GM23338 (cell line): ENCODE data around the gene SNX11. TPM values are rescaled to one million over a fixed set of nuclear protein-coding genes. Genes with fewer than 3 reads are reported as not detected.
A peak's percentile ranks its signal among the peaks of the same experiment; 100 is the strongest.

Experiments
- ATAC-seq: fragments of 200-7000 bp; cut with Tn5 transposase; 3 replicates; pipeline ENCODE4 v1.9.1; 2020
- DNase-seq: peaks from one replicate; pipeline ENCODE4 v3.0.0-alpha.2; 2015; ENCODE audit warnings: low spot score
- H2AFZ ChIP-seq: fragments of 200-600 bp; sonication (generic); 2 replicates; pipeline ENCODE4 v1.8.0; 2016; ENCODE audit warnings: antibody characterized with exemption, mild to moderate bottlenecking, moderate library complexity
- H3F3A ChIP-seq: fragments of 200-600 bp; sonication (generic); replicated peaks from 2 replicates; pipeline ENCODE4 v1.8.0; 2017; ENCODE audit warnings: antibody characterized with exemption, mixed run types, low read depth
- H3K27ac ChIP-seq: fragments of 200-600 bp; sonication (generic); 2 replicates; pipeline ENCODE4 v1.6.1; 2016; ENCODE audit warnings: low read depth
- H3K27me3 ChIP-seq: fragments of 200-600 bp; sonication (generic); 2 replicates; pipeline ENCODE4 v1.8.0; 2016; ENCODE audit warnings: mild to moderate bottlenecking, mixed run types, moderate library complexity; ENCODE audit not compliant: insufficient read depth
- H3K36me3 ChIP-seq: fragments of 200-600 bp; sonication (generic); 2 replicates; pipeline ENCODE4 v1.8.0; 2016; ENCODE audit warnings: mild to moderate bottlenecking; ENCODE audit not compliant: insufficient read depth
- H3K4me1 ChIP-seq: fragments of 200-600 bp; sonication (generic); 2 replicates; pipeline ENCODE4 v1.8.0; 2016; ENCODE audit warnings: mild to moderate bottlenecking, moderate library complexity; ENCODE audit not compliant: insufficient read depth
- H3K4me2 ChIP-seq: fragments of 200-600 bp; sonication (generic); 2 replicates; pipeline ENCODE4 v1.7.1; 2017; ENCODE audit warnings: mixed run types
- H3K4me3 ChIP-seq: fragments of 200-600 bp; sonication (generic); 2 replicates; pipeline ENCODE4 v1.6.1; 2016; ENCODE audit warnings: mixed run types
- H3K79me2 ChIP-seq: fragments of 200-600 bp; sonication (generic); replicated peaks from 2 replicates; pipeline ENCODE4 v1.8.0; 2017; ENCODE audit warnings: mild to moderate bottlenecking; ENCODE audit not compliant: insufficient read depth
- H3K9me2 ChIP-seq: fragments of 200-600 bp; sonication (generic); 2 replicates; pipeline ENCODE4 v1.8.0; 2017; ENCODE audit not compliant: insufficient read depth
- H4K20me1 ChIP-seq: fragments of 200-600 bp; sonication (generic); replicated peaks from 2 replicates; pipeline ENCODE4 v1.8.0; 2017; ENCODE audit warnings: mild to moderate bottlenecking; ENCODE audit not compliant: insufficient read depth
- H3K27ac Mint-ChIP-seq: 2 replicates; pipeline ENCODE4 v1.8.0; 2020; ENCODE audit warnings: inconsistent platforms, mild to moderate bottlenecking, moderate library complexity, mixed read lengths
- H3K27me3 Mint-ChIP-seq: 3 replicates; pipeline ENCODE4 v1.8.0; 2022; ENCODE audit warnings: low read depth, mild to moderate bottlenecking, moderate library complexity, mixed read lengths, inconsistent platforms; ENCODE audit not compliant: insufficient read depth, poor library complexity
- H3K36me3 Mint-ChIP-seq: 3 replicates; pipeline ENCODE4 v1.8.0; 2021; ENCODE audit warnings: low read depth, mild to moderate bottlenecking, inconsistent platforms, moderate library complexity, mixed read lengths
- H3K4me1 Mint-ChIP-seq: 3 replicates; pipeline ENCODE4 v1.8.0; 2020; ENCODE audit warnings: mild to moderate bottlenecking, inconsistent platforms, mixed read lengths
- H3K4me3 Mint-ChIP-seq: 3 replicates; pipeline ENCODE4 v1.8.0; 2021; ENCODE audit warnings: moderate library complexity, mild to moderate bottlenecking, inconsistent platforms, mixed read lengths
- H3K9me3 Mint-ChIP-seq: 3 replicates; pipeline ENCODE4 v1.8.0; 2020; ENCODE audit warnings: moderate library complexity, mild to moderate bottlenecking, inconsistent platforms, mixed read lengths
- CREB1 ChIP-seq: fragments of 250-450 bp; sonication (Bioruptor Pico); IDR thresholded peaks from 2 replicates; pipeline ENCODE4 v1.5.0; 2020; ENCODE audit warnings: low read depth, mild to moderate bottlenecking, moderate library complexity
- CTCF ChIP-seq, 2 experiments: fragments of 200-600 bp in 1 of 2; sonication (generic) in 1 of 2; conservative IDR thresholded peaks; 2 replicates each; pipeline versions ENCODE4 v1.5.1 to v1.6.1; 2016 to 2017; ENCODE audit warnings: antibody characterized with exemption in 2 of 2, low read depth in 2 of 2, mild to moderate bottlenecking in 2 of 2, moderate library complexity in 1 of 2
- EZH2phosphoT487 ChIP-seq: fragments of 200-600 bp; sonication (generic); IDR thresholded peaks from one replicate; pipeline ENCODE4 v1.8.1; 2018; ENCODE audit warnings: antibody characterized with exemption; ENCODE audit not compliant: unreplicated experiment
- JUNB ChIP-seq: IDR thresholded peaks from one replicate; pipeline ENCODE4 v1.6.1; 2016; ENCODE audit warnings: antibody characterized with exemption; ENCODE audit not compliant: unreplicated experiment
- NANOG ChIP-seq: IDR thresholded peaks from 2 replicates; pipeline ENCODE4 v1.6.1; 2016; ENCODE audit warnings: antibody characterized with exemption, borderline replicate concordance
- POLR2AphosphoS5 ChIP-seq: IDR thresholded peaks from 2 replicates; pipeline ENCODE4 v1.6.1; 2016; ENCODE audit warnings: antibody characterized with exemption, low read depth
- REST ChIP-seq: IDR thresholded peaks from one replicate; pipeline ENCODE4 v1.6.1; 2018; ENCODE audit warnings: antibody characterized with exemption; ENCODE audit not compliant: unreplicated experiment
- STAT1 ChIP-seq: IDR thresholded peaks from one replicate; pipeline ENCODE4 v1.6.1; 2016; ENCODE audit warnings: antibody characterized with exemption; ENCODE audit not compliant: unreplicated experiment
- ZNF114 ChIP-seq: fragments of 250-450 bp; sonication (Bioruptor Pico); IDR thresholded peaks from 2 replicates; pipeline ENCODE4 v1.5.0; 2020; ENCODE audit warnings: mild to moderate bottlenecking, moderate library complexity
- ZNF331 ChIP-seq: fragments of 250-450 bp; sonication (Bioruptor Pico); IDR thresholded peaks from 2 replicates; pipeline ENCODE4 v1.5.0; 2020; ENCODE audit warnings: low read depth, mild to moderate bottlenecking, moderate library complexity
- ZNF462 ChIP-seq: fragments of 250-450 bp; sonication (Bioruptor Pico); IDR thresholded peaks from 2 replicates; pipeline ENCODE4 v1.5.0; 2020; ENCODE audit warnings: mild to moderate bottlenecking, moderate library complexity
- polyA plus RNA-seq: library from polyadenylated mRNA; unstranded; fragments of >200 nt; fragmentation: Nextera tagmentation; extraction: Ambion mirVana; gene quantifications from 2 replicates; pipeline ENCODE4 v1.2.1, GENCODE V29; 2016
- total RNA-seq: library from RNA; depleted of rRNA; stranded (reverse); fragments of >200 nt; shearing (Covaris generic); gene quantifications from 2 replicates; pipeline ENCODE4 v1.2.3, GENCODE V29; 2014

SNX11 gene
- total and polyA plus RNA-seq, 2 experiments from 2014 or later: 7.9 to 16.3 TPM

- Mint-ChIP-seq H3K27me3 (peaks cover 7% of the 10 kb centered on the region), H3K27ac (no peak overlapping the region), H3K4me3 (no peak overlapping the region), H3K4me1 (peaks cover 14% of the 10 kb centered on the region), H3K9me3 (no peaks in the 10 kb centered on the region), H3K36me3 (no peaks in the 10 kb centered on the region)
- H3K4me3 ChIP-seq: no peak overlapping the region
- no peak for DNase-seq
- H3K4me2 ChIP-seq: peak overlapping the region; percentile 32; the same call in 1 of the 2 replicates
- H4K20me1 ChIP-seq: no peaks in the 10 kb centered on the region
- H3K36me3 ChIP-seq: no peaks in the 10 kb centered on the region
- H3K27ac ChIP-seq: no peak overlapping the region
- H2AFZ ChIP-seq: peak overlapping the region; percentile 63; the same call in 1 of the 2 replicates
- no peaks in the 10 kb centered on the region for H3K27me3 ChIP-seq
- TF ChIP-seq EZH2phosphoT487 (no peak), CTCF (conservative IDR thresholded peaks at IDR 0.05; ENCODE audit: low read depth in 2 of 2) (peak; percentile 25 to 37), STAT1 (no peak)
- no peaks in the 10 kb centered on the region for H3K9me2 ChIP-seq
- ATAC-seq: peak; percentile 46
- no peaks in the 10 kb centered on the region for H3K79me2 ChIP-seq
- no peaks in the 10 kb centered on the region; the same call in 1 of the 2 replicates for H3F3A ChIP-seq
- peaks cover 7% of the 10 kb centered on the region for H3K4me1 ChIP-seq
Observed at GRCh38 chr17:48143629-48144028, 36.1 kb downstream of the SNX11 start.

- Histone ChIP-seq H4K20me1 (no peaks in the 10 kb centered on the region), H3K36me3 (no peaks in the 10 kb centered on the region), H2AFZ (peak overlapping the region; percentile 63; the same call in 1 of the 2 replicates), H3K79me2 (no peaks in the 10 kb centered on the region), H3K9me2 (no peaks in the 10 kb centered on the region), H3K4me1 (peaks cover 13% of the 10 kb centered on the region), H3K4me3 (no peak overlapping the region), H3F3A (no peaks in the 10 kb centered on the region; the same call in 1 of the 2 replicates), H3K27me3 (no peaks in the 10 kb centered on the region), H3K4me2 (no peak overlapping the region; the same call in 1 of the 2 replicates), H3K27ac (no peak overlapping the region)
- H3K27ac Mint-ChIP-seq: no peak overlapping the region
- H3K36me3 Mint-ChIP-seq: no peaks in the 10 kb centered on the region
- peaks cover 19% of the 10 kb centered on the region for H3K4me1 Mint-ChIP-seq
- ATAC-seq: no peak
- no peak for DNase-seq
- no peaks in the 10 kb centered on the region for H3K9me3 Mint-ChIP-seq
- H3K4me3 Mint-ChIP-seq: no peak overlapping the region
- H3K27me3 Mint-ChIP-seq: peaks cover 7% of the 10 kb centered on the region
- TF ChIP-seq ZNF462 (CRISPR knock-in tag) (no peak), CREB1 (CRISPR knock-in tag) (no peak), ZNF331 (CRISPR knock-in tag) (no peak), NANOG (no peak), REST (no peak), JUNB (no peak), ZNF114 (CRISPR knock-in tag) (no peak), POLR2AphosphoS5 (no peak), EZH2phosphoT487 (no peak)
Observed at GRCh38 chr17:48144231-48144630, 36.7 kb downstream of the SNX11 start.
